B cell (primary cell): ENCODE measurements around the gene C14orf119.

Experiments
- EZH2 ChIP-seq: IDR thresholded peaks from 2 replicates; pipeline ENCODE4 v1.6.1; 2012; ENCODE audit warnings: borderline replicate concordance, low read depth, mild to moderate bottlenecking, moderate library complexity, low read length; ENCODE audit not compliant: insufficient read depth, poor library complexity, severe bottlenecking
- TF ChIP-seq, protein P1 (sequence below): fragments of 200-600 bp; IDR thresholded peaks from one replicate; pipeline ENCODE4 v1.8.0; 2022; ENCODE audit warnings: antibody characterized with exemption, mild to moderate bottlenecking

DNA sequence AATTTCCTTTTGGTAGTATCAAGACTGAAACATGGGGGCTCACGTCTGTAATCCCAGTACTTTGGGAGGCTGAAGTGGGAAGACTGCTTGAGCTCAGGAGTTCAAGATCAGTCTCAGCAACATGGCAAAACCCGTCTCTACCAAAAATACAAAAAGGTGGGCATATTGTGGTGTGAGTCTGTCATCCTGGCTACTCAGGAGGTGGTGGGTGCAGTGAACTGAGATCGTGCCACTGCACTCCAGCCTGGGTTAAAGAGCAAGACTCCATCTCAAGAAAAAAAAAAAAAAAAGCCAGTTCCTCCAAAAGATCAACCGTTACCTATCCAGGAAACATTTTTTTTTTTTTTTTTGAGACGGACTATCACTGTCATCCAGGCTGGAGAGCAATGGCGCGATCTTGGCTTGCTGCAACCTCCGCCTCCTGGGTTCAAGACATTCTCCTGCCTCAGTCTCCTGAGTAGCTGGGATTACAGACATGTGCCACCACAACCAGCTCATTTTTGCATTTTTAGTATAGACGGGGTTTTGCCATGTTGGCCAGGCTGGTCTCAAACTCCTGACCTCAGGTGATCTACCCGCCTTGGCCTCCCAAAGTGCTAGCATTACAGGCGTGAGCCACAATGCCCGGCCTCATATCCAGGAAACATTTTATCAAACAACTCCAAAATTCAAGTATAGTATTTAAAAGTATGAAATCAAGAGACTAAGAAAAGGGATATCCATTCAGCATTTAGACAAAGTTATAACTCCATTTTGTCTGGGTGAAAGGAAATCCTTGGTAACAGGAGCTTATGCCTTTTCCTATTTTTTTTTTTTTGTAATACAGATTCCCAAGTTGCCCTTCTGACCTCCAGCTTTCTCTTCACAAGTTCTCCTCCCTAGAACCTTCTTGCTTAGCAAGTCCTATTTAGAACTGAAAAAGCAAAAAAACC lies 3.7 kb upstream of the C14orf119 start:
- TF ChIP-seq, protein P1, sequence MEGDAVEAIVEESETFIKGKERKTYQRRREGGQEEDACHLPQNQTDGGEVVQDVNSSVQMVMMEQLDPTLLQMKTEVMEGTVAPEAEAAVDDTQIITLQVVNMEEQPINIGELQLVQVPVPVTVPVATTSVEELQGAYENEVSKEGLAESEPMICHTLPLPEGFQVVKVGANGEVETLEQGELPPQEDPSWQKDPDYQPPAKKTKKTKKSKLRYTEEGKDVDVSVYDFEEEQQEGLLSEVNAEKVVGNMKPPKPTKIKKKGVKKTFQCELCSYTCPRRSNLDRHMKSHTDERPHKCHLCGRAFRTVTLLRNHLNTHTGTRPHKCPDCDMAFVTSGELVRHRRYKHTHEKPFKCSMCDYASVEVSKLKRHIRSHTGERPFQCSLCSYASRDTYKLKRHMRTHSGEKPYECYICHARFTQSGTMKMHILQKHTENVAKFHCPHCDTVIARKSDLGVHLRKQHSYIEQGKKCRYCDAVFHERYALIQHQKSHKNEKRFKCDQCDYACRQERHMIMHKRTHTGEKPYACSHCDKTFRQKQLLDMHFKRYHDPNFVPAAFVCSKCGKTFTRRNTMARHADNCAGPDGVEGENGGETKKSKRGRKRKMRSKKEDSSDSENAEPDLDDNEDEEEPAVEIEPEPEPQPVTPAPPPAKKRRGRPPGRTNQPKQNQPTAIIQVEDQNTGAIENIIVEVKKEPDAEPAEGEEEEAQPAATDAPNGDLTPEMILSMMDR: no peak
- TF ChIP-seq EZH2: no peak
